Stomach (tissue), 9 donors: ENCODE data around the gene BIRC7. TPM values are rescaled to one million over a fixed set of nuclear protein-coding genes. Genes with fewer than 3 reads are reported as not detected.

Experiments used
- DNase-seq, 2 donors: peaks; one replicate each; pipeline versions ENCODE4 v3.0.0 to v3.0.0-alpha.2; 2013 to 2019
- H3K27ac ChIP-seq, 5 donors: fragments of 200-600 bp in 4 of 5; sonication (generic) in 4 of 5; one replicate each; pipeline ENCODE4 v1.5.1; 2013 to 2019; ENCODE audit warnings: mild to moderate bottlenecking in 1 of 5, moderate library complexity in 1 of 5
- H3K27me3 ChIP-seq, 3 donors: fragments of 200-600 bp; sonication (generic); one replicate each; pipeline ENCODE4 v1.5.1; 2017 to 2019; ENCODE audit warnings: mixed run types in 1 of 3
- H3K36me3 ChIP-seq, 4 donors: fragments of 200-600 bp; sonication (generic); 1 replicate in 3 of 4; 2 replicates in 1 of 4; pipeline ENCODE4 v1.5.1; 2016 to 2019
- H3K4me1 ChIP-seq, 4 donors: fragments of 200-600 bp; sonication (generic); one replicate each; pipeline ENCODE4 v1.5.1; 2016 to 2019
- H3K4me3 ChIP-seq, 4 donors: fragments of 200-600 bp; sonication (generic) in 3 of 4; one replicate each; pipeline ENCODE4 v1.5.1; 2016 to 2019; ENCODE audit warnings: mild to moderate bottlenecking in 1 of 4
- H3K9me3 ChIP-seq, 4 donors: fragments of 200-600 bp; sonication (generic); one replicate each; pipeline ENCODE4 v1.5.1; 2016 to 2019
- EP300 ChIP-seq: sonication (generic); formaldehyde crosslinking; IDR thresholded peaks from one replicate; pipeline ENCODE4 v1.6.1; 2017; ENCODE audit warnings: antibody characterized with exemption
- POLR2A ChIP-seq, 4 donors: fragments of 450-650 bp; IDR thresholded peaks; one replicate each; pipeline ENCODE4 v1.6.1; 2016; ENCODE audit warnings: antibody characterized with exemption in 4 of 4, control low read depth in 2 of 4, mild to moderate bottlenecking in 1 of 4, moderate library complexity in 1 of 4
- POLR2AphosphoS5 ChIP-seq, 3 donors: sonication (generic); formaldehyde crosslinking; IDR thresholded peaks; one replicate each; pipeline ENCODE4 v1.6.1; 2016; ENCODE audit warnings: antibody characterized with exemption in 3 of 3
- WGBS, 5 donors: extraction: QIAGEN DNeasy Blood & Tissue Kit in 3 of 5; methylation state at CpG; one replicate each; pipeline versions ENCODE4 v1.1.5 to v1.1.7; 2013 to 2018; 5-methylcytosine and 5-hydroxymethylcytosine counted together
- intact Hi-C: fragments of 100-400 bp; cut with DNase I; formaldehyde crosslinking; loops from one replicate; pipeline ENCODE4 v1.15.1; 2023; ENCODE audit warnings: low total_unique reads
- polyA plus RNA-seq, 3 donors: library from polyadenylated mRNA; stranded (reverse); fragments of 200-250 nt; gene quantifications; one replicate each; pipeline ENCODE4 v1.2.3, GENCODE V29; 2013
- total RNA-seq, 5 donors: library from RNA; depleted of rRNA; stranded (reverse); fragments of >200 nt; gene quantifications; one replicate each; pipeline versions ENCODE4 v1.1.0 to v1.2.3, GENCODE V29; 2014 to 2016
- TF ChIP-seq, protein P1 (sequence below), 7 experiments: fragments of 450-650 bp in 4 of 7; fragments of 200-600 bp in 3 of 7; sonication (generic) in 3 of 7; IDR thresholded peaks; one replicate each; pipeline ENCODE4 v1.5.1; 2016 to 2019; ENCODE audit warnings: antibody characterized with exemption in 7 of 7, control low read depth in 2 of 7, mild to moderate bottlenecking in 1 of 7
- donor health status: healthy with polysubstance abuse.
- donor health status: Bipolar disorder and iron deficiency.
- donor health status: healthy.

BIRC7 gene
- total and polyA plus RNA-seq, 8 donors: not detected

DNA sequence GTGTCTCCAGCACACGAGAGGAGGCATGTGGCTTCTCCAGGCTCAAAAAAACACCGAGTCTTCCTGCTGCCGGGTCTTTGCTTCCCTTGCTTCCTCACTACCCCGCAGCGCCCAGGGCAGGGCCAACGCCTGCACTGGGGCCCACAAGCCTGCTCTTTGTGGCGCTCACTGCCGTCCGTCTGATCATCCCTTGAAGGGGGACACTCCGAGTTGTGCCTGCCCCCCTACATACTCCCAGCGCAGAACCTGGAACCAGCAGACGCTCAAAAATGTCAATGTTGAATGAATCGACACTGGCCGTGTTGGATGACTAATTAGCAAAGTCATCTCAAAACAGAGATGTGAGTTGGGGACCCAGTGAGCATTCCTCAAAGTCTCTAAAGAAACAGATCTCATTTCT, 28.8 kb downstream of the BIRC7 start:
- H3K27me3 ChIP-seq: peaks cover 0 to 93% (median 39%) of the 10 kb centered on the region in 3 donors

DNA sequence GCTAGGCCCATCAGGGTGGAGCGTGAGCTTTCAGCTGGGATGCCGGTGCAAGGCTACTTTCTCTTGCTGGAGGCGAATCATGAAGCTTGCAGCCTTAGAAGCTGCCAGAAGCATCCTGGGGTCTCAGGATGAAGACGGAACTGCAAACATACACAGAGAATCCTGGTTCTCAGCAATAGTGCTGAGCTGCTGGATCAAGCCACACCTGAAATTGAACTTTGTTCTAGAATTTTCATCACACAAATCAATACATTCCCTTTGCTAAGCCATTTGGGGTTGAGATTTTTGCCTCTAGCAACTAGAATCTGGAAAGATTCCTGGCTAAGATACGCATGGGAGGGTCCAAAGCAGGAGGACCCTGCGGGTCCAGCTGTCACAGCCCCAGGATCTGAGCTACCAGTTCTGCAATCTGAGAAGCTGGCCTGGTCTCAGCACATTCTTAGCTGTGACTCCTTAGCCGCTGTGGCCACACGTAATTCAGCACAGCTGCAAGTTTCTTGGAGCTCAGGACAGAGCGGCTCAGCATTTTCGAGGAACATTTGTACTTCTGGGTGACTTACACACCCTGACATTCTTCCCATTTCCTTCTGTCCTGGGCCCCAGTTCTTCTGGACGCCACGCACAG, 30.3 kb downstream of the BIRC7 start:
- DNase-seq: peak in 1 of 2 donors; percentile 56
- intact Hi-C loops: no loop called here
- no peak overlapping the region for H3K4me3 ChIP-seq
- H3K9me3 ChIP-seq: no peaks in the 10 kb centered on the region
- H3K27me3 ChIP-seq: peaks cover 0 to 78% (median 26%) of the 10 kb centered on the region in 3 donors
- H3K36me3 ChIP-seq: no peaks in the 10 kb centered on the region
- no peak for TF ChIP-seq POLR2A (IDR thresholded peaks at IDR 0.05)
- no peak for TF ChIP-seq POLR2AphosphoS5 (IDR thresholded peaks at IDR 0.05)
- TF ChIP-seq, protein P1, sequence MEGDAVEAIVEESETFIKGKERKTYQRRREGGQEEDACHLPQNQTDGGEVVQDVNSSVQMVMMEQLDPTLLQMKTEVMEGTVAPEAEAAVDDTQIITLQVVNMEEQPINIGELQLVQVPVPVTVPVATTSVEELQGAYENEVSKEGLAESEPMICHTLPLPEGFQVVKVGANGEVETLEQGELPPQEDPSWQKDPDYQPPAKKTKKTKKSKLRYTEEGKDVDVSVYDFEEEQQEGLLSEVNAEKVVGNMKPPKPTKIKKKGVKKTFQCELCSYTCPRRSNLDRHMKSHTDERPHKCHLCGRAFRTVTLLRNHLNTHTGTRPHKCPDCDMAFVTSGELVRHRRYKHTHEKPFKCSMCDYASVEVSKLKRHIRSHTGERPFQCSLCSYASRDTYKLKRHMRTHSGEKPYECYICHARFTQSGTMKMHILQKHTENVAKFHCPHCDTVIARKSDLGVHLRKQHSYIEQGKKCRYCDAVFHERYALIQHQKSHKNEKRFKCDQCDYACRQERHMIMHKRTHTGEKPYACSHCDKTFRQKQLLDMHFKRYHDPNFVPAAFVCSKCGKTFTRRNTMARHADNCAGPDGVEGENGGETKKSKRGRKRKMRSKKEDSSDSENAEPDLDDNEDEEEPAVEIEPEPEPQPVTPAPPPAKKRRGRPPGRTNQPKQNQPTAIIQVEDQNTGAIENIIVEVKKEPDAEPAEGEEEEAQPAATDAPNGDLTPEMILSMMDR (IDR thresholded peaks at IDR 0.05): no peak
- TF ChIP-seq EP300: no peak
- 64 to 75% (median 73%) methylated on average over 8 to 12 of the region's 12 CpGs for WGBS, 5 donors
- H3K4me1 ChIP-seq: no peaks in the 10 kb centered on the region
- H3K27ac ChIP-seq: no peak overlapping the region

More for the DNA sequence above, 28.8 kb downstream of the BIRC7 start:
- WGBS, 5 donors: 34 to 52% (median 43%) methylated on average over 9 to 14 of the region's 14 CpGs
- Histone ChIP-seq H3K9me3 (no peaks in the 10 kb centered on the region), H3K27ac (no peak overlapping the region), H3K4me1 (no peaks in the 10 kb centered on the region), H3K4me3 (no peak overlapping the region), H3K36me3 (no peaks in the 10 kb centered on the region)
- peak in 1 of 2 donors; percentile 41 for DNase-seq
- TF ChIP-seq, protein P1 (IDR thresholded peaks at IDR 0.05): no peak
- TF ChIP-seq POLR2AphosphoS5 (IDR thresholded peaks at IDR 0.05) (no peak), EP300 (no peak), POLR2A (IDR thresholded peaks at IDR 0.05) (no peak)
- intact Hi-C loops: no loop called here

DNA sequence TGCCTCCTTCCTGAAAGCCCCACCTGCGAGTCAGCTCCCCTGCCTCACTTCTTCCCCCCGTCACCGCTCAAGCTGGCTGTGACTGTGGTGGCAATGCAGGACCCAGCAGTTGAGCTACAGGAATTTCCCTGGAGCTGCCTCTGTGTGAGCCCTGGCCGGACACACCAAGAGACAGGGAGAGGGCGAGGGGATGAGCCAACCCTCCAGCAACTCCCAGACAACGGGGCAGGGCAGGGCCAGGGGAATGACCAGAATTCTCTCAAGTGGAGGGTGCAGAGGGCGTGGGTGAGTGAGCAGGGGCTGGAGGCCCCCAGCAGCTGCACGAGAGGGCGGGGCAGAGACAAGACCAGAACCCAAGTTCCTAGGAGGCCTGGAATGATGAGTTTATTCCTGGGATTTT, 32.0 kb downstream of the BIRC7 start:
- 50 to 63% (median 52%) methylated on average over 7 to 9 of the region's 9 CpGs for WGBS, 5 donors
- H3K4me3 ChIP-seq: no peak overlapping the region
- DNase-seq: no peak
- TF ChIP-seq, protein P1 (IDR thresholded peaks at IDR 0.05): no peak
- TF ChIP-seq POLR2A (IDR thresholded peaks at IDR 0.05) (no peak), POLR2AphosphoS5 (IDR thresholded peaks at IDR 0.05) (no peak), EP300 (no peak)
- no peaks in the 10 kb centered on the region for H3K36me3 ChIP-seq
- H3K27ac ChIP-seq: no peak overlapping the region
- intact Hi-C loops: no loop called here
- H3K27me3 ChIP-seq: peaks cover 0 to 61% (median 19%) of the 10 kb centered on the region in 3 donors
- H3K4me1 ChIP-seq: peaks cover 3 to 10% (median 7%) of the 10 kb centered on the region in 4 donors
- no peaks in the 10 kb centered on the region for H3K9me3 ChIP-seq

DNA sequence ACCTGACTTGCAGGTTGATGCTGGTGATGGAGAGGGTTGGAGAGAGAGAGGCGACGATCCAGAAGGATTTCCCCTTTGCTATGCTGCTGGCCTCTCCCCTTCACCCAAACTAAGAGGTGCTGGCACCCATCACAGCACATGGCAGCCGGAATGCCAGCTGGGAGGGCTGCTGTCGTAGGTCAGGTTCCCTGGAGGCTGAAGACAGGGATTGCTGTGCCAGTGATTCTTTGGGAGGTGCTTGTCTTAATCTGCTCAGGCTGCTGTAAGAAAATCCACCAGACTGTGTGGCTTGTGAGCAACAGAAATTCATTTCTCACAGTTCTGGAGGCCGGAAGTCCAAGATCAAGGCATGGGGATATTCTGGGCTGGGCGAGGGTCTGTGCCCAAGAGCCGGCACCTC, 32.6 kb downstream of the BIRC7 start:
- TF ChIP-seq POLR2AphosphoS5 (IDR thresholded peaks at IDR 0.05): no peak
- no peak for TF ChIP-seq POLR2A (IDR thresholded peaks at IDR 0.05)
- no peak for TF ChIP-seq EP300
- TF ChIP-seq, protein P1 (IDR thresholded peaks at IDR 0.05): no peak
- Histone ChIP-seq H3K4me1 (peaks cover 5 to 12% (median 10%) of the 10 kb centered on the region in 4 donors), H3K4me3 (no peak overlapping the region), H3K36me3 (no peaks in the 10 kb centered on the region), H3K27me3 (peaks cover 0 to 55% (median 13%) of the 10 kb centered on the region in 3 donors), H3K9me3 (no peaks in the 10 kb centered on the region), H3K27ac (no peak overlapping the region)
- intact Hi-C loops: no loop called here
- DNase-seq: no peak
- 59 to 66% (median 64%) methylated on average over 7 of the region's 7 CpGs for WGBS, 5 donors
